ENCODE measurements around the gene IMMP2L. TPM values are rescaled to one million over a fixed set of nuclear protein-coding genes. Genes with fewer than 3 reads are reported as not detected.

Gene IMMP2L
- total RNA-seq, 4 donors from 2014 or later = 19.0 to 37.2 (median 21.3) TPM

DNA sequence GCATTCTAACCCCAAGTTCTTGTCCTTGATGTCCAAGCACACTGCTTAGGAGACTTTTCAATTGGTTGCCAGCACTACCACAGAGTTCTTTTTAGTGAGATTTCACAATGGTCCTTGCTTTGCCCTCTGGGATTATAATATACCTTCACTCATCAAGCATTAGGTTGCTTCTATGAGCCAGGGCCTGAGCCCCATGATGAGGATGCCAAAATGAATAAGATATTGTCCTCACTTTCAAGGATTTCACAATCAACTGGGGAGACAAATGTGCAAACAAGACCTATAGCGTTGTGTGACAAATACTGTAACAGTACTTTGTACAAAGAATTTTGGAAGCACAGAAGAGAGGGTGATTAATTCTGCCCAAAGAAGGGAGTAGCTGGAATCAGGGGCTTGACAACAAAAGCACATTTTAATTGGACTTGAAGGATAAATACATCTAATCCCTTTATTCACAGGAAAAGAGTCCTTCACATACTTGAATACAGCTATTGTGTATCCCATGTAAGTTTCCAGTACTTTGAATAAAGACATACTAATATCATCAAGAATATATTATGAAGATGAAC, 734.9 kb downstream of the IMMP2L start:
- TF ChIP-seq, protein P1, sequence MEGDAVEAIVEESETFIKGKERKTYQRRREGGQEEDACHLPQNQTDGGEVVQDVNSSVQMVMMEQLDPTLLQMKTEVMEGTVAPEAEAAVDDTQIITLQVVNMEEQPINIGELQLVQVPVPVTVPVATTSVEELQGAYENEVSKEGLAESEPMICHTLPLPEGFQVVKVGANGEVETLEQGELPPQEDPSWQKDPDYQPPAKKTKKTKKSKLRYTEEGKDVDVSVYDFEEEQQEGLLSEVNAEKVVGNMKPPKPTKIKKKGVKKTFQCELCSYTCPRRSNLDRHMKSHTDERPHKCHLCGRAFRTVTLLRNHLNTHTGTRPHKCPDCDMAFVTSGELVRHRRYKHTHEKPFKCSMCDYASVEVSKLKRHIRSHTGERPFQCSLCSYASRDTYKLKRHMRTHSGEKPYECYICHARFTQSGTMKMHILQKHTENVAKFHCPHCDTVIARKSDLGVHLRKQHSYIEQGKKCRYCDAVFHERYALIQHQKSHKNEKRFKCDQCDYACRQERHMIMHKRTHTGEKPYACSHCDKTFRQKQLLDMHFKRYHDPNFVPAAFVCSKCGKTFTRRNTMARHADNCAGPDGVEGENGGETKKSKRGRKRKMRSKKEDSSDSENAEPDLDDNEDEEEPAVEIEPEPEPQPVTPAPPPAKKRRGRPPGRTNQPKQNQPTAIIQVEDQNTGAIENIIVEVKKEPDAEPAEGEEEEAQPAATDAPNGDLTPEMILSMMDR (IDR thresholded peaks at IDR 0.05; ENCODE audit: low read depth) = no peak

DNA sequence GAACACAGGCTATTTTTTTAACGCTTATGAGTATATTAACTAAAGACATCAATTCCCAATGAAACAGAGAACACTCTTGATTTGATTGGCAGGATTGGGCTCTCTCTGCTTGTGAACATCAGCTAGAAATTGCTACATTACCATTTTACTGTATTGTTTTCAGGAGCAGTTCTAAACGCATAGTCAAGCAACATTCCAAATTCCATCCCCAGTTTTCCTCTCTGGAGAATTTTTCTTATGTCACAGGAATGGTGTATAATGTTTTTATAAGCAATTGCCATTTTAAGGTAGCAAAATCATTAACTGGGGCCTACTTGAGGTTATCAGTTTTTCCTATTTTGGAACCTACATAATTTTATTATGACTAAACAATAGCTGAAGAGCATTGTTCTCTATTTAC, 748.3 kb downstream of the IMMP2L start:
- TF ChIP-seq, protein P1 (IDR thresholded peaks at IDR 0.05; ENCODE audit: low read depth) = no peak

DNA sequence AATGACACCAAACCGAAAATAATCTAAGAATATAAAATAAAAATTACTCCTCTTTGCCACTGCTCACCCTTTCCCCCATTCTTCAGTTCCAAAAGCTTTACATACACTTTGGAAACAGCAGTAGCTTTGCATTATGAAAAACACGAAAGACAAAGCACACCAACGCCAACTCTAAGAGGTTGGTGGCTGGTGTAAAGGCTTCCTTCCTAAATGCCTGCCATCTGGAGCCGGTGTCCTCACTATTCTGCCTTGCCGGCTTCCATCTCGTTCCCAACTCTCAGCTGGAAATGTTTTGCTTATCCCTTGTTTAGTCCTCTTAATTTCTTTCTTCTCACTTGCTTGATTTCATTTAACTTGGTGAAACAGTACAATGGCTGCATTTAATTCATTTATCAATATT, 752.5 kb downstream of the IMMP2L start:
- TF ChIP-seq, protein P1 (IDR thresholded peaks at IDR 0.05; ENCODE audit: low read depth) = no peak

DNA sequence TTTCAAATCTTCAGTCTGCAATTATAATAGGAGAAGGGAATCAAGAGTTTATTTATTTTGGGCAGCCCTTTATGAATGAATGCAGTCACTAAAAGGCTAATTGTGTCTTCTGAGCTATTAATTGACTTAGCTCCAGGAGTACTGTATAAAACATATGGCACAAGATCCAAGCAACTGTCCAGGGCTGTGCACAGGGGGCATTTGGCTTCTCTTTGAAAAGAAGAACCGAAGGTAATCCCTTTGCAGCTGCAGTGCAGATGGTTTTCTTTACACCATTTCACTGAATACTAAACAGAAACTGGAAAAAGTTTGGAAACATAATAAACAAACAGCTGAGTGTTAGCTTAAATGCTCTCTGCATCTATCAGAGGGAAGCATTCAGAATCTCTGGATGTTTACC, 753.9 kb downstream of the IMMP2L start:
- TF ChIP-seq, protein P1 (IDR thresholded peaks at IDR 0.05; ENCODE audit: low read depth) = no peak

DNA sequence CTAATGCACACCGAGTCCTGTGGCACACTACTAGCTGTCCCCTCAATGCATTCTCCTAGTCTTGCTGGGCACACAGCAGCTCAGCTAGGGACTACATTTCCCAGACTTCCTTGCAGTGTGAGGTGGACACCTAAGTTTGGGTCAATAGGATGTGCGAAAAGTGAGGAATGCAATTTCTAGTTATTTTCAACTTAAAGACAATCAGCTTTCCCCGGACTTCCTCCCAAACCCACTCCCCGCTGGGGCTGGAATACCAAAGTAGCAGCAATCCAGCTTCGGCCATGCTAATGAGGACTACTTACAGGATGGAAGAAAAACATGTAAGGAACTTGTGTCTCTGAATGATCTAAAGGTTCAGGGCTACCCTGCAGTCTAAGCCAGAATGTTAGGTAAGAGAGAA, 757.8 kb downstream of the IMMP2L start:
- TF ChIP-seq, protein P1 (IDR thresholded peaks at IDR 0.05; ENCODE audit: low read depth) = no peak

DNA sequence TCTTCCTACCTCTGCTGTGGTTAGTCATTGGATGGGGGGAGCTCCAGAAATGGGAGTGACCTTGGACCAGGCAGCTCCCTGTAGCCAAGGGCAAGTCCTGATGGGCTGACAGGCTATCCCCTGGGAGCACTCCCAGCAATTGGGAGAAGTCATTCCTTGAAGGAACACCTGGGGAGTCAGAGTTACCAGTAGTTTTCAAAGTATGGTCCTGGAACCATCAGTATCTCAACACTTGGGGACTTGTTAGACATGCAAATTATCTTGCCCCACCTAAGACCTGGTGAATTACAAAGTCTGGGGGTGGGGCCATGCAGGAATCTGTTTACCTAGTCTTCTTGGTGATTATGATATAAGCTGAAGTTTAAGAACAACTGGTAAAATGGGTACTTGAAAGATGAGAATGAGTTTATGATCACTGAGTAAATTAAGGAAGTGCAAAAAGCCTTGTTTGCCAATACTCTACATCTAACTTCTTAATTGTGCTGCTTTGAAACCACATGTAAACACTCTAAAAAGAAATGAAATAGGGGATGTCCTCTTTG, 758.6 kb downstream of the IMMP2L start:
- TF ChIP-seq, protein P1 (IDR thresholded peaks at IDR 0.05; ENCODE audit: low read depth) = no peak

DNA sequence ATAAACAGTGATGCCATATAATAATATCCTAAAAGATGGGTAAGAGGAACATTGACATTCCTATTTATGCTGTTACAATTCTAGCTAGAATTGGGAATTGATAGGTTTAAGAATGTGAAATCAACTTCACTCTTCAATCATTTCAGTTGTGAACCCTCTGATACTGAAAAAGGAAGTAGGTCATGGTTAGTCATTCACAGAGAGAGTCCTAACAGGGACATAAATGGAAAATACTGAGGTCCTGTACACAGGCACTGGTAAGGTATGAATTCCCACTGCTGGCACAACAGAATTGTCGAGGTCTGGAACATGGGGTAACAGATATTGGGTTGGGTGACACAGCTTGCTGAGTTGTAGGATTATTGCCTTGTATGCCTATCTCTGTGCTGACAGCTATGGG, 760.8 kb downstream of the IMMP2L start:
- TF ChIP-seq, protein P1 (IDR thresholded peaks at IDR 0.05; ENCODE audit: low read depth) = no peak

All from subcutaneous adipose tissue (tissue), 4 donors.